K562 (cell line): ENCODE measurements around the gene TPX2. TPM values are rescaled to one million over a fixed set of nuclear protein-coding genes. Genes with fewer than 3 reads are reported as not detected.
A peak's percentile ranks its signal among the peaks of the same experiment; 100 is the strongest.

Source experiments
- AFF1 ChIP-seq, 2 experiments: fragments of 450-650 bp; IDR thresholded peaks; 2 replicates each; pipeline ENCODE4 v1.6.1; 2018; ENCODE audit warnings: mild to moderate bottlenecking in 2 of 2, low read depth in 1 of 2; ENCODE audit not compliant: partially characterized antibody in 2 of 2
- ATF7 ChIP-seq: fragments of 450-650 bp; IDR thresholded peaks from 2 replicates; pipeline ENCODE4 v1.7.1; 2014; ENCODE audit warnings: mild to moderate bottlenecking, moderate library complexity
- CC2D1A ChIP-seq: fragments of 450-650 bp; IDR thresholded peaks from 2 replicates; pipeline ENCODE4 v1.6.1; 2017; ENCODE audit warnings: mild to moderate bottlenecking
- CTBP1 ChIP-seq: fragments of 450-650 bp; IDR thresholded peaks from 2 replicates; pipeline ENCODE4 v1.6.1; 2016; ENCODE audit warnings: borderline replicate concordance
- FOSL1 ChIP-seq: fragments of 200-800 bp; sonication (Bioruptor generic); conservative IDR thresholded peaks from 2 replicates; pipeline ENCODE4 v1.6.1; 2016; ENCODE audit warnings: missing genetic modification characterization, missing compliant biosample characterization
- FOXJ2 ChIP-seq: fragments of 200-800 bp; sonication (Bioruptor generic); IDR thresholded peaks from 2 replicates; pipeline ENCODE4 v1.6.1; 2016; ENCODE audit warnings: missing genetic modification characterization, missing compliant biosample characterization
- GABPB1 ChIP-seq: sonication (generic); formaldehyde crosslinking; IDR thresholded peaks from 2 replicates; pipeline ENCODE4 v1.8.0; 2022; ENCODE audit warnings: mild to moderate bottlenecking, missing genetic modification reagents
- JUN ChIP-seq, 2 experiments: sonication (generic) in 1 of 2; formaldehyde crosslinking in 1 of 2; IDR thresholded peaks; 2 replicates each; pipeline versions ENCODE4 v1.6.1 to v1.8.0; 2012 to 2022; ENCODE audit warnings: borderline replicate concordance in 2 of 2, mild to moderate bottlenecking in 2 of 2, improper control_type of control experiment in 1 of 2, low read depth in 1 of 2, low read length in 1 of 2, missing genetic modification reagents in 1 of 2
- JUND ChIP-seq, 2 experiments: IDR thresholded peaks; 2 replicates in 1 of 2; 3 replicates in 1 of 2; pipeline ENCODE4 v1.6.1; 2011; ENCODE audit warnings: borderline replicate concordance in 2 of 2, low read depth in 2 of 2, low read length in 2 of 2, improper control_type of control experiment in 1 of 2, missing biosample characterization in 1 of 2, missing genetic modification characterization in 1 of 2, missing genetic modification reagents in 1 of 2
- KDM4B ChIP-seq, 2 experiments: fragments of 450-650 bp in 1 of 2; sonication (generic) in 1 of 2; IDR thresholded peaks; 2 replicates each; pipeline ENCODE4 v1.6.1; 2016 to 2017; ENCODE audit warnings: borderline replicate concordance in 2 of 2, antibody characterized with exemption in 1 of 2, low read depth in 1 of 2, mild to moderate bottlenecking in 1 of 2
- MEF2A ChIP-seq: IDR thresholded peaks from 2 replicates; pipeline ENCODE4 v1.6.1; 2011; ENCODE audit warnings: low read depth, mild to moderate bottlenecking, low read length, moderate library complexity; ENCODE audit not compliant: control insufficient read depth
- MEF2D ChIP-seq: conservative IDR thresholded peaks from 2 replicates; pipeline ENCODE4 v1.6.1; 2016; ENCODE audit warnings: low read depth, missing genetic modification characterization, missing compliant biosample characterization
- NBN ChIP-seq: fragments of 450-650 bp; IDR thresholded peaks from 2 replicates; pipeline ENCODE4 v1.6.1; 2016; ENCODE audit warnings: low read depth, mild to moderate bottlenecking
- RCOR1 ChIP-seq, 2 experiments: IDR thresholded peaks; 2 replicates each; pipeline ENCODE4 v1.6.1; 2012; ENCODE audit warnings: low read depth in 2 of 2, low read length in 2 of 2, borderline replicate concordance in 1 of 2, improper control_type of control experiment in 1 of 2
- SOX6 ChIP-seq: fragments of 450-650 bp; IDR thresholded peaks from 2 replicates; pipeline ENCODE4 v1.6.1; 2014; ENCODE audit warnings: mild to moderate bottlenecking
- SPI1 ChIP-seq: IDR thresholded peaks from 2 replicates; pipeline ENCODE4 v1.6.1; 2011; ENCODE audit warnings: low read depth, low read length, control low read depth, borderline replicate concordance
- TAL1 ChIP-seq: fragments of 450-650 bp; IDR thresholded peaks from 2 replicates; pipeline ENCODE4 v1.6.1; 2016; ENCODE audit warnings: mild to moderate bottlenecking
- TEAD1 ChIP-seq, 2 experiments: fragments of 450-650 bp in 1 of 2; sonication (generic) in 1 of 2; formaldehyde crosslinking; IDR thresholded peaks; 2 replicates each; pipeline versions ENCODE4 v1.4.0 to v1.8.0; 2020 to 2022; ENCODE audit warnings: mild to moderate bottlenecking in 2 of 2, missing genetic modification reagents in 1 of 2
- TEAD4 ChIP-seq, 2 experiments: sonication (generic) in 1 of 2; formaldehyde crosslinking in 1 of 2; IDR thresholded peaks; 2 replicates each; pipeline versions ENCODE4 v1.6.1 to v1.8.0; 2012 to 2022; ENCODE audit warnings: borderline replicate concordance in 1 of 2, inconsistent platforms in 1 of 2, low read length in 1 of 2, mild to moderate bottlenecking in 1 of 2, missing genetic modification reagents in 1 of 2
- ZEB2 ChIP-seq: fragments of 450-650 bp; IDR thresholded peaks from 2 replicates; pipeline ENCODE4 v1.6.1; 2016
- ZNF134 ChIP-seq: fragments of 250-450 bp; sonication (Bioruptor Pico); conservative IDR thresholded peaks from 2 replicates; pipeline ENCODE4 v1.4.0; 2020
- ZNF584 ChIP-seq: fragments of 200-800 bp; sonication (Bioruptor generic); IDR thresholded peaks from 2 replicates; pipeline ENCODE4 v1.6.1; 2016; ENCODE audit warnings: low read depth, mild to moderate bottlenecking, missing genetic modification characterization, missing compliant biosample characterization
- ZNF696 ChIP-seq: fragments of 250-450 bp; sonication (Bioruptor Pico); conservative IDR thresholded peaks from 2 replicates; pipeline ENCODE4 v1.4.0; 2020; ENCODE audit warnings: mild to moderate bottlenecking, moderate library complexity
- polyA plus RNA-seq, 8 experiments: library from polyadenylated mRNA; depleted of rRNA in 4 of 8; stranded (reverse) in 5 of 8; unstranded in 3 of 8; fragments of >200 nt; fragmentation: Nextera tagmentation in 2 of 8; fragmentation: Illumina TruSeq in 1 of 8; extraction: Ambion mirVana in 2 of 8; extraction: Trizol in 1 of 8; gene quantifications; 2 replicates each; pipeline versions ENCODE4 v1.2.1 to v1.2.3, GENCODE V29; 2011 to 2014; ENCODE audit warnings: inconsistent platforms in 1 of 8, missing spikeins in 1 of 8
- total RNA-seq, 7 experiments: library from RNA; depleted of rRNA in 6 of 7; stranded (reverse); fragments of >200 nt in 6 of 7; fragmentation: Illumina TruSeq in 2 of 7; extraction: Trizol in 2 of 7; gene quantifications; 2 replicates each; pipeline versions ENCODE4 v1.2.1 to v1.2.3, GENCODE V29; 2011 to 2021; ENCODE audit warnings: low replicate concordance in 1 of 7

Gene TPX2
- total and polyA plus RNA-seq, 9 of the 15 experiments (the other 6 are each of a cell fraction or from before 2014, with no cell fraction given) = 48.0 to 241 (median 133) TPM

GRCh38 chr20:31811796-31812728 is 73.0 kb downstream of the TPX2 start (continued):
- TF ChIP-seq TEAD4 (IDR thresholded peaks at IDR 0.05; ENCODE audit: low read length) (peak; percentile 68; the same call in 1 of the 2 replicates), TEAD4 (CRISPR knock-in tag; IDR thresholded peaks at IDR 0.05; ENCODE audit: borderline replicate concordance) (no peak), CTBP1 (peak; percentile 64), MEF2D (tag) (peak; percentile 87), TAL1 (no peak; the same call in 1 of the 2 replicates), KDM4B (IDR thresholded peaks at IDR 0.05; ENCODE audit: borderline replicate concordance in 2 of 2, low read depth in 1 of 2) (no peak), ZNF134 (CRISPR knock-in tag) (no peak), JUN (IDR thresholded peaks at IDR 0.05; ENCODE audit: borderline replicate concordance, low read depth, low read length) (peak; percentile 44), JUN (CRISPR knock-in tag; IDR thresholded peaks at IDR 0.05; ENCODE audit: borderline replicate concordance) (no peak), FOXJ2 (no peak), JUND (IDR thresholded peaks at IDR 0.05; ENCODE audit: borderline replicate concordance, low read depth, low read length) (peak; percentile 59; the same call in 1 of the 2 replicates), JUND (tag; IDR thresholded peaks at IDR 0.05; ENCODE audit: borderline replicate concordance, low read depth, low read length) (peak; percentile 68; the same call in 1 of the 3 replicates), MEF2A (peak; percentile 88), TEAD1 (CRISPR knock-in tag; IDR thresholded peaks at IDR 0.05) (peak in 1 of 2 experiments; percentile 71; a peak in 1 of 4 replicates), ZNF584 (CRISPR knock-in tag) (0 out of 2 replicates have a peak, but pooled peaks have one; percentile 52), RCOR1 (IDR thresholded peaks at IDR 0.05; ENCODE audit: borderline replicate concordance in 1 of 2, low read depth in 2 of 2, low read length in 2 of 2) (peak in 1 of 2 experiments; percentile 55; a peak in 1 of 4 replicates), AFF1 (IDR thresholded peaks at IDR 0.05; ENCODE audit: low read depth in 1 of 2, partially characterized antibody in 2 of 2) (peak in 1 of 2 experiments; percentile 24), SOX6 (peak; percentile 38; the same call in 1 of the 2 replicates), FOSL1 (tag) (0 out of 2 replicates have a peak, but pooled peaks have one; percentile 29), GABPB1 (CRISPR knock-in tag) (0 out of 2 replicates have a peak, but pooled peaks have one; percentile 16), ZEB2 (no peak), ATF7 (peak; percentile 94), NBN (0 out of 2 replicates have a peak, but pooled peaks have one; percentile 20), CC2D1A (no peak), SPI1 (0 out of 2 replicates have a peak, but pooled peaks have one; percentile 1), ZNF696 (no peak)
